H1 (cell line): ENCODE measurements around the gene TAGLN3. TPM values are rescaled to one million over a fixed set of nuclear protein-coding genes. Genes with fewer than 3 reads are reported as not detected.

Source experiments
- GABPA ChIP-seq: IDR thresholded peaks from 2 replicates; pipeline ENCODE4 v1.6.1; 2011; ENCODE audit warnings: mild to moderate bottlenecking, low read length, moderate library complexity, borderline replicate concordance; ENCODE audit not compliant: insufficient read depth
- JUND ChIP-seq: IDR thresholded peaks from 2 replicates; pipeline ENCODE4 v1.6.1; 2011; ENCODE audit warnings: mild to moderate bottlenecking, improper control_type of control experiment, low read length
- KDM1A ChIP-seq: fragments of 200-600, 300-600 bp; sonication (generic); IDR thresholded peaks from 2 replicates; pipeline ENCODE4 v1.7.1; 2016; ENCODE audit warnings: mild to moderate bottlenecking, low read length, borderline replicate concordance
- POLR2A ChIP-seq, 2 experiments: IDR thresholded peaks; 1 replicate in 1 of 2; 2 replicates in 1 of 2; pipeline ENCODE4 v1.6.1; 2011; ENCODE audit warnings: low read depth in 2 of 2, low read length in 2 of 2, mild to moderate bottlenecking in 2 of 2; ENCODE audit errors: control extremely low read depth in 1 of 2
- RAD21 ChIP-seq, 2 experiments: IDR thresholded peaks in 1 of 2; conservative IDR thresholded peaks in 1 of 2; 2 replicates each; pipeline ENCODE4 v1.6.1; 2011; ENCODE audit warnings: low read depth in 2 of 2, low read length in 2 of 2, improper control_type of control experiment in 1 of 2, inconsistent platforms in 1 of 2, mild to moderate bottlenecking in 1 of 2, moderate library complexity in 1 of 2
- SP4 ChIP-seq: IDR thresholded peaks from 2 replicates; pipeline ENCODE4 v1.6.1; 2012; ENCODE audit warnings: low read length, inconsistent platforms
- polyA plus RNA-seq, 7 experiments: library from polyadenylated mRNA; depleted of rRNA in 3 of 7; stranded (reverse) in 5 of 7; unstranded in 2 of 7; fragments of >200 nt in 5 of 7; fragments of 200-250 nt in 2 of 7; gene quantifications; 1 replicate in 5 of 7; 2 replicates in 1 of 7; 4 replicates in 1 of 7; pipeline versions ENCODE4 v1.2.1 to v1.2.3, GENCODE V29; 2011 to 2013; ENCODE audit warnings: missing spikeins in 2 of 7, mixed read lengths in 2 of 7
- total RNA-seq: library from RNA; stranded (reverse); fragmentation: NEBNext Ultra II Directional; extraction: Animal tissue kit (Norgen Biotek cat#: 25700); gene quantifications from 2 replicates; pipeline ENCODE4 v1.2.1, GENCODE V29; 2021

The TAGLN3 gene
- total and polyA plus RNA-seq, 2 of the 8 experiments (the other 6 are each of a cell fraction or from before 2014, with no cell fraction given), result 6.3 to 7.5 TPM

- no peak for TF ChIP-seq SP4
- no peak for TF ChIP-seq JUND
- TF ChIP-seq RAD21 (IDR thresholded peaks at IDR 0.05 in 1 of 2, conservative IDR thresholded peaks at IDR 0.05 in 1 of 2; ENCODE audit: low read depth in 2 of 2, low read length in 2 of 2), result no peak
- no peak for TF ChIP-seq POLR2A (IDR thresholded peaks at IDR 0.05; ENCODE audit: control extremely low read depth in 1 of 2, low read depth in 2 of 2, low read length in 2 of 2)
- no peak for TF ChIP-seq KDM1A
- no peak for TF ChIP-seq GABPA
- TF ChIP-seq, all 59 proteins: peak for 0
Measured at GRCh38 chr3:111981457-111981763, 17.3 kb upstream of the TAGLN3 start (continued).
